ENCODE data around the gene CYTH4.

CYTH4 gene

DNA sequence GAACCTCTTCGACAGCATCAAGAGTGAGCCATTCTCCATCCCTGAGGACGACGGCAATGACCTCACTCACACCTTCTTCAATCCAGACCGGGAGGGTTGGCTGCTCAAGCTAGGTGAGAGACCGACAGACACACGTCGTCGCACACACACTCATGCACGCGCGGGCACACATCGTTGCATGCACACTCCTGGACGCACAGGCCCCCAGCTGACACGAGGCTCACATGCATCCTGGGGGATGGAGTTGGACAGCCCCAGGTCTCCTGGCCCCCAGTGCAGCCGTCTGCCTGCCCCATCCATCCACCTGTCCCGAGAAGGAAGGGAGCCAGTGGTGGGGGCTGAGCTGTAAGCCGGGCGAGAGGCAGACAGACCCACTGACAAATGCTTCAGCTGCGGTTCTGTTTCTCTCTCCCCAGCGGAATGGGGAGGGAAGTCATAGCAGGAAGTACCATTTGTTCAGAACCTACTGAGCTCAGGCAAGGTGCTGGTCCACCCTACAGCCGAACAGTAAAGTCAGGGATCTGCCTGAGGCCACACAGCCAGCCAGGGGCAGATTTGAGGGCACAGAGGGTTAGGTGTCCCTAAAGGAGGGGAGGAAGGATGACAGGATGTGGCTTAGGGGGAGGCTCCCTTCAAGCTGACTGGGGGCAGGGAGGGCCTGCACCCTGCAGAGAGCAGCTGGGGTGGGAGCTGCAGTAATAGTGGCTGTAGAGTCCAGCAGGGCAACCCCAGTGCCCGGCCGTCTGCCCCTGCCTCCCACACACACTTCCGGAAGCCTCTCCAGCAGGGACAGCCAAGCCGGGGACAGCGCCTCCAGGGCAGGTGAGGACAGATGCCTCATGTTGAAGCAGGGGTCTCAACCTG, 27.1 kb downstream of the CYTH4 start:
- DNase-seq (ENCODE audit: low spot score), result peak; percentile 44
- H3K27ac Mint-ChIP-seq, result peak overlapping the region; percentile 99
- H3K27me3 Mint-ChIP-seq (ENCODE audit: low read depth), result no peaks in the 10 kb centered on the region
- no peaks in the 10 kb centered on the region for H3K9me3 Mint-ChIP-seq
- H3K4me3 Mint-ChIP-seq, result peak overlapping the region; percentile 79
- peaks cover 77% of the 10 kb centered on the region for H3K4me1 Mint-ChIP-seq (ENCODE audit: low read depth)
- H3K36me3 Mint-ChIP-seq (ENCODE audit: low read depth), result peaks cover 72% of the 10 kb centered on the region

DNA sequence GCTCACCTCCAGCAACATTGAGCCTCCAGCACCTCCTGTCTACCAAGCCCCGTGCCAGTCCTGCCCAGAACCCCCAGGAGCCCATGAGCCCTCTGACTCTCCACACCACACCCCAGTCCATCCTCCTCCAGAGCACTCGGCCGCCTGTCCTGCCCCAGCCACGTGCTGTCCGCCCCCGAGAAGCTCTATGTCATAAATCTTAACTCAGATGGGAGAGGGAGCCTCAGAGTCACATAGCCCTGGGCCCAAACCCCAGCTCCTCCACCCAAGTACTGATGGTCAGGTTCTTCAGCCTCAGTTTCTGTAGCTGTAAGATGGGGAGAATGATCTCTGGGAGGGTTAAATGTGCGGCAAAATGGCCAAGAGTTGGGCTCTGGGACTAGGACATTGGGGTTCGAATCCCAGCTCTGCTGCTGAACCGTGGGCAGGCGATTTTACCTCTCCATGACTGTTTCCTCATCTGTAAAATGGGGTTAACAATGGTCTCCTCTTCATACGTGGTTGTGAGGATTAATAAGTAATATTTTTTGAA, 27.8 kb downstream of the CYTH4 start:
- H3K27ac Mint-ChIP-seq, result peak overlapping the region; percentile 99
- H3K9me3 Mint-ChIP-seq, result no peaks in the 10 kb centered on the region
- peaks cover 70% of the 10 kb centered on the region for H3K36me3 Mint-ChIP-seq (ENCODE audit: low read depth)
- DNase-seq (ENCODE audit: low spot score), result no peak
- H3K27me3 Mint-ChIP-seq (ENCODE audit: low read depth), result no peaks in the 10 kb centered on the region
- peaks cover 80% of the 10 kb centered on the region for H3K4me1 Mint-ChIP-seq (ENCODE audit: low read depth)
- peak overlapping the region; percentile 79 for H3K4me3 Mint-ChIP-seq

DNA sequence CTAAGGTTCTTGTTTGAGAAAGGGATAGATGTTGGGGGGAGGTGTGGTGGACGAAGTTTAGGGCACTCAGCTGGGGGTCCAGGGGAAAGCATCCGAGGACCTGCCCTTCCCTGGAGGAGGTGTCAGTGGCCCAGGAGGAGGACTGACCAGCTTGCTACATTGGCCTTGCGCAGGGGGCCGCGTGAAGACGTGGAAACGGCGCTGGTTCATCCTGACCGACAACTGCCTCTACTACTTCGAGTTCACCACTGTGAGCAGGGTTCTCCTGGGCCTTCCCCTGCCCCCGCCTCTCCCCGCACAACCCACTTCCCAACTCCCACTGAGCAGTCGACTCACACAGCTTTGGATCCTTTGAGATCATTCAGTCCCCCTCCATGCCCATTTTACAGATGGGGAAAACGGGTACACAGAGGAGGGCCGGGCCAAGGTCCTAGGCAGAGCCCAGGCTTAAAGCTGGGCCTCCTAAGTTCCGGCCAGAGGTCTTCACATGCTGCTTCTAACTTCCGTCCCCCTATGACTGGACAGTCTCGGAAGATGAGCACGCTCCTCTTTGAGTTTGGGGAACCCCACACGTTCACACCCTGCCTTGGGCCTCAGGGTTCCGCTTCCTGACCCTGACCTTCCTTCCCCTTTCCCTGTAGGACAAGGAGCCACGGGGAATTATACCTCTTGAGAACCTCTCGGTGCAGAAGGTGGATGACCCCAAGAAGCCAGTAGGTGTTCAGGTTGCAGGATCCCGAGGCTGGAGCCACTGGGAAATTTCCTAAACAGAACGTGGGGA, 28.7 kb downstream of the CYTH4 start:
- peak overlapping the region; percentile 30 for H3K4me3 Mint-ChIP-seq
- H3K4me1 Mint-ChIP-seq (ENCODE audit: low read depth), result peaks cover 73% of the 10 kb centered on the region
- H3K27ac Mint-ChIP-seq, result peak overlapping the region; percentile 99
- H3K27me3 Mint-ChIP-seq (ENCODE audit: low read depth), result no peaks in the 10 kb centered on the region
- no peak for DNase-seq (ENCODE audit: low spot score)
- peaks cover 63% of the 10 kb centered on the region for H3K36me3 Mint-ChIP-seq (ENCODE audit: low read depth)
- H3K9me3 Mint-ChIP-seq, result no peaks in the 10 kb centered on the region

DNA sequence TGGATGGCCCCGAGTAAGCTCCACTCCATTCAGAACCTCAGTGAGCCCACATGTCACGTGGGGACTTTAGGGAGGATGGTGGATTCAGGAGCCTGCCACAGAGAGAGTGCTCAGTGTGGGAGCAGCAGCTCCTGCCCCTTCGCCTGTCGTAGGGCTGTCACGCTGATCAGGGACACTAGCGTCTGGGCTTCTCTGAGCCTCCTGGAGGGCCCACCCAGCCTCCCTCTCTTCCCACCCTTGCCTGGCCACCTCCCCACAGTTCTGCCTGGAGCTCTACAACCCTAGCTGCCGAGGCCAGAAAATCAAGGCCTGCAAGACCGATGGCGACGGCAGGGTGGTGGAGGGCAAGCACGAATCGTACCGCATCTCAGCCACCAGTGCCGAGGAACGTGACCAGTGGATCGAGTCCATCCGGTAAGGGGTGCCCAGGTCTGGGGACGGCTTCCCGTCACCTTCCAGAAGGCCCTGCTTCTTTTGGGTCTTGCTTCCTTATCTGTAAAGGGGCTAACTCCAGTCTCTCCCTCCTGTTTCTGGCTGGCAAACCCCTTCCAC, 29.5 kb downstream of the CYTH4 start:
- no peak for DNase-seq (ENCODE audit: low spot score)
- peak overlapping the region; percentile 79 for H3K27ac Mint-ChIP-seq
- H3K4me3 Mint-ChIP-seq, result no peak overlapping the region
- H3K4me1 Mint-ChIP-seq (ENCODE audit: low read depth), result peaks cover 66% of the 10 kb centered on the region
- peaks cover 57% of the 10 kb centered on the region for H3K36me3 Mint-ChIP-seq (ENCODE audit: low read depth)
- no peaks in the 10 kb centered on the region for H3K27me3 Mint-ChIP-seq (ENCODE audit: low read depth)
- H3K9me3 Mint-ChIP-seq, result no peaks in the 10 kb centered on the region

DNA sequence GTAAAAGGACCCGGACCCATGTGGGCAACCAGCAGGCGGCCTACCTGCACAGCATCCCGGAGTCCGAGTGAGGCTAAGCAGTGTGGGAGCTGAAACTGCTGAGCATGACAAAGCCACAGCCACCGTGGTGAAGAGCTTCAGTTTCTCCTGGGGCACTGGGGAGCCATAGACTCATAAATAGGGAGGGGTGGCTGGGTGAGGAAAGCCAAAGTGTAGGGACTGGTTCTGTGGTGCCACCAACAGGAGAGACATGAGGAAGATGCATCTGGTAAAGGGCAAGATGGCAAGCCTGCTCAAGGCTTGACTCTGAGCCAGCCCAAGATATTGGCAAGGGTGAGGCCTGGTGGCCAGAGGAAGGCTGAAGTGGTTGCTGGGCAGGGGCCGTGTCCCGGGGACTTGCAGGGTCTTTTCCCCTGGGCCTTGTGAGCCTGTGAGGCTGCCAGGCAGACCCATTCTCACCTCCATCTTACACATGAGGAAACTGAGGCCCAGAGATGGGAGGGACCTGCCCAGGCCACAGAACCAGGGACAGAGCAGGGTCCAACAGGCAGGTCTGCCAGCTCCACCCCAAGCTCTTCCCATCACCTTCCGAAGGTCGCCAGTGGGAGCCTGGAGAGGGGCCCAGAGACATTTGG, 30.4 kb downstream of the CYTH4 start:
- Mint-ChIP-seq H3K4me1 (ENCODE audit: low read depth) (peaks cover 60% of the 10 kb centered on the region), H3K4me3 (no peak overlapping the region), H3K9me3 (no peaks in the 10 kb centered on the region), H3K27ac (peak overlapping the region; percentile 79), H3K36me3 (ENCODE audit: low read depth) (peaks cover 54% of the 10 kb centered on the region), H3K27me3 (ENCODE audit: low read depth) (no peaks in the 10 kb centered on the region)
- DNase-seq (ENCODE audit: low spot score), result no peak

DNA sequence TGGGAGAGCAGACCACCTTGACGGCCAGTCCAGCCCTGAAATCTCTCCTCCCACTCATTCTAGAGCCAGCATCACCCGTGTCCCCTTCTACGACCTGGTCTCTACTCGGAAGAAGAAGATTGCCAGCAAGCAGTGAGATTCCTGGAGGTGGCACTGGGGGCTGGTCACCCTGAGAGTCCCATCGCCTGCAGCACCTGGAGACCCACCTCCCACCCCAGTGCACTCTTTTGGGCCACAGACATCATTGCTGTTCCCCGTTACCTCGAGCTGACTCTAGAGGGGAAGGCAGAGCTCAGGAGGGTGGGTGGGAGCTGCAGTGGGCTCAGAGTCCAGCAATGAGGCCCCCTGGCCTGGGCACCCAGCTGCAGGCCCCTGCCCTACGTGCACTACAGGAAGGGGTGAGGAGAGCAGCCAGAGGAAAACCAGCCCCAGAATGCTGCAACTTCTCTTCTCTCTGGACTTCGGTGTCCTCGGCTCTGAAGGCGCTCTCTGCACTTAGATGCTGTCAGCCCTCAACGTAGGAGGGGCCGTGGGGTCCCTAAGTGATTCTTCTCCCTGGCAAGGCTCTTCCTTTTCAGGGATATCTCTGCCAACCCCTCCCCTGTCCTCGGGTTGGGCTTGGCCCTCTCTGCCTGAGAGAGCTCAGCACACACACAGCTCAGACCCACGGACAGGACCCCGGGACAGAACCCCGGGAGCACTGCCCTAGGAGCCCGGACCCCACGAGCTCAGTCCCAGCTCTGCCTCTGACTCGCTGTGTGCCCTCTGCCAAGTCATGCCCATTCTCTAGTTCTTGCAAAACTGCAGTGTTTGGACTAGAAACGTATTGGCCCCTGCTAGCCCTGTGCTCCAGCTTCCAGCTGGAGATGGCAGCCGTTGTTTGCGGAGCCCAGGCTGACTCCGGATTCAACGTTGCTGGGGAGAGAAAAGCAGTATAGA, 31.3 kb downstream of the CYTH4 start:
- H3K4me3 Mint-ChIP-seq, result peak overlapping the region; percentile 20
- no peak for DNase-seq (ENCODE audit: low spot score)
- H3K36me3 Mint-ChIP-seq (ENCODE audit: low read depth), result peaks cover 44% of the 10 kb centered on the region
- no peaks in the 10 kb centered on the region for H3K27me3 Mint-ChIP-seq (ENCODE audit: low read depth)
- peaks cover 50% of the 10 kb centered on the region for H3K4me1 Mint-ChIP-seq (ENCODE audit: low read depth)
- no peaks in the 10 kb centered on the region for H3K9me3 Mint-ChIP-seq
- peak overlapping the region; percentile 28 for H3K27ac Mint-ChIP-seq

DNA sequence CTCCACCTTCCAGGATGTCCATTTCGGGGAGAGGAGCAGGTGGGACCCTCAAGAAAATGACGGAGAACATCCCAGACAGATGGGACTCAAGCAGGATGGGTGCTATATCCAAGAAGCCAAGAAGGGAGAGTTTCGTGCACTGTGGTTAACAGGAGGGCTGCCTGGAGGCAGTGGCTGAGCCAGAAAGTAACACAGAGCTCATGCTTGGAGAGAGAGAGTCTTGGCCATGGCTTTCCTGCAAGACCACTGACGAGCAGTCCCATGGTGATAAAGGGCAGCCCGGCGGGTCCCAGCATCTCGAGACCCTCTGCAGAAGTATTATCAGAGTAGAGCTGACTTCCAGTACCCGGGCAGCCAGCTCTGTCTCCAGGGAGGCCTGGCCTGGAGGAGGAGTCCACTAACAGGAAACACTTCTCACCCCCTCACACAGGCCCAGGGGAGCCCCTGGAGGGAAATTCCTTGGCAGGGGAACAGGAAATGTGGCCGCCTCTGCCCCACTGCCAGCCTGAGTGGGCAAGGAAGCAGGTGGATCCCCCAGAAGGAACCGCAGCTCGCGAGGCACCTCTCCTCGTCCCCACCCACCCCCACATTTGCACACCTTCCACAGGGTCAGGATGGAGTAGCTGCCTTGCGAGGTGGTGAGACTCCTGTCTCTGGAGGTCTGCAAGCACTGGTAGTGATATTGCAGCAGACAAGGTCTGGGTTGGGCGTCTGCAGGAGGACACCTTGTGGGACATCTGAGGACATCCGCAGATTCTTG, 32.2 kb downstream of the CYTH4 start:
- Mint-ChIP-seq H3K4me1 (ENCODE audit: low read depth) (peaks cover 42% of the 10 kb centered on the region), H3K4me3 (peak overlapping the region; percentile 72), H3K9me3 (no peaks in the 10 kb centered on the region), H3K27ac (peak overlapping the region; percentile 74), H3K27me3 (ENCODE audit: low read depth) (no peaks in the 10 kb centered on the region), H3K36me3 (ENCODE audit: low read depth) (peaks cover 37% of the 10 kb centered on the region)
- DNase-seq (ENCODE audit: low spot score), result peak; percentile 74

DNA sequence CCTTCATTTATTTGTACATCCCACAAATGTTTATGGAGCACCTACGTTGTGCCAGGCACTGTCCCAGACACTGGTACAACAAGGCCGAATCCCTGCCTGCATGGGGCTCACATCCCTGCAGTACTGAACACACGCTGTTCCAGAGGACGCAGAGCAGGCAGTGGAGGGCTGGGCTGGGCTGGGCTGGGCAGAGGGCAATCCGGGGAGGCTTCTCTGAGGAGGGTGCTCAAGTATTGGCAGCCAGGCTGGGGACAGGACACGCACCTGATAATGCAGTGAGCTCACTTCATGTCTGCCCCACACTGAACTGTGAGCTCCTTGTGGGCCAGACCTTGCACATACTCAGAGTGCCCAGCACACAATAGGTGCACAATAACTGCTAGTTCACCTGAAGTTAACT, 34.1 kb downstream of the CYTH4 start:
- Mint-ChIP-seq H3K4me1 (ENCODE audit: low read depth) (peaks cover 25% of the 10 kb centered on the region), H3K36me3 (ENCODE audit: low read depth) (peaks cover 20% of the 10 kb centered on the region), H3K27me3 (ENCODE audit: low read depth) (peaks cover 6% of the 10 kb centered on the region), H3K27ac (no peak overlapping the region), H3K4me3 (no peak overlapping the region), H3K9me3 (no peaks in the 10 kb centered on the region)
- no peak for DNase-seq (ENCODE audit: low spot score)

DNA sequence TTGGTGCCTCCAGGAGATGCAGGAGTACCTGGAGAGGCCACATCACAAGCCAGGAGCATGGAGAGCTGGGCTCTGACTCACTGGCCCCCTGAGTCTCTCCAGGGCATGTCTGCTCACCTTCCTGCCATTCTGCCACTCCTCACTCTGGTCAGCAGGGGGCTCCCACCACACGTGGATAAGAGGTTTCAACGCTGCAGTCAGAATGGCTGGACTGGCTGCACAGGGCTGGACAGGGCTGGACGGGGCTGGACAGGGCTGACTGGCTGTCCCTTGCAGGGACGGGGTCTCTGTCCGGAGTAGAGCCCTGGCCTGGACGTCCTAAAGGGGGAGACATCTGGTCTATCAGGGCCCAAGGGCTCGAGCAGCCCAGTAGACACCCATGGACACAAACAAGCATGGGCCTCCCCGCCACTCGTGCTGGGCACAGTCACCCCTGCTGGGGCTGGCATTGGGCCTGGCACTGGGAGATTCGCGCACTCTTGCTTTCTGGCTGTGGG, 34.6 kb downstream of the CYTH4 start:
- Mint-ChIP-seq H3K27ac (no peak overlapping the region), H3K36me3 (ENCODE audit: low read depth) (peaks cover 20% of the 10 kb centered on the region), H3K4me1 (ENCODE audit: low read depth) (peaks cover 25% of the 10 kb centered on the region), H3K27me3 (ENCODE audit: low read depth) (peaks cover 8% of the 10 kb centered on the region), H3K9me3 (no peaks in the 10 kb centered on the region), H3K4me3 (no peak overlapping the region)
- DNase-seq (ENCODE audit: low spot score), result peak; percentile 63

DNA sequence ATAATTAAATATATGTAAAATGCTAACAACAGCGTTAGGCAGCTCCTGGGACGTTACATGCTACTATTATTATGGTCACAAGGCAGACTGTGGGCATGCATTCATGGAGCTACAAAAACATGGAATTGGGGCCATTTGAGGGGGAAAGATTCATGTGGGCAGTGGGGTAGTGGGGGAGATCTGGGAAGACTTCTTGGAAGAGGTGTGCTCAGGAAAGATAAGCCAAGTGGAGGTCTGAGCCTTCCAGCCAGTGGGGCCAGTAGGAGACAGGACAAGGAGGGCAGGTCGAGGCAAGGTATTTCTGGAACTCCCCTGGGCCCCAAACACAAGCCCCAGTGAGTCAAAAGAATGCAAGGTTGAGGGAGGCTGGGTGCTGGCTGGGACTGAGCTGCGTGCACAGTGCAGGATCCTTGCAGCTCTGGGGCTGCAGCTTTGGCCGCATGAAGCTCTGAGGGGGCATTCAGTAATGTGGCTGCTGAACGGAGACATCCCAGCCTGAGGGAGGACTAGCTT, 35.4 kb downstream of the CYTH4 start:
- H3K4me3 Mint-ChIP-seq, result no peak overlapping the region
- peaks cover 22% of the 10 kb centered on the region for H3K4me1 Mint-ChIP-seq (ENCODE audit: low read depth)
- H3K27ac Mint-ChIP-seq, result no peak overlapping the region
- peaks cover 17% of the 10 kb centered on the region for H3K27me3 Mint-ChIP-seq (ENCODE audit: low read depth)
- no peak for DNase-seq (ENCODE audit: low spot score)
- H3K9me3 Mint-ChIP-seq, result no peaks in the 10 kb centered on the region
- peaks cover 14% of the 10 kb centered on the region for H3K36me3 Mint-ChIP-seq (ENCODE audit: low read depth)

DNA sequence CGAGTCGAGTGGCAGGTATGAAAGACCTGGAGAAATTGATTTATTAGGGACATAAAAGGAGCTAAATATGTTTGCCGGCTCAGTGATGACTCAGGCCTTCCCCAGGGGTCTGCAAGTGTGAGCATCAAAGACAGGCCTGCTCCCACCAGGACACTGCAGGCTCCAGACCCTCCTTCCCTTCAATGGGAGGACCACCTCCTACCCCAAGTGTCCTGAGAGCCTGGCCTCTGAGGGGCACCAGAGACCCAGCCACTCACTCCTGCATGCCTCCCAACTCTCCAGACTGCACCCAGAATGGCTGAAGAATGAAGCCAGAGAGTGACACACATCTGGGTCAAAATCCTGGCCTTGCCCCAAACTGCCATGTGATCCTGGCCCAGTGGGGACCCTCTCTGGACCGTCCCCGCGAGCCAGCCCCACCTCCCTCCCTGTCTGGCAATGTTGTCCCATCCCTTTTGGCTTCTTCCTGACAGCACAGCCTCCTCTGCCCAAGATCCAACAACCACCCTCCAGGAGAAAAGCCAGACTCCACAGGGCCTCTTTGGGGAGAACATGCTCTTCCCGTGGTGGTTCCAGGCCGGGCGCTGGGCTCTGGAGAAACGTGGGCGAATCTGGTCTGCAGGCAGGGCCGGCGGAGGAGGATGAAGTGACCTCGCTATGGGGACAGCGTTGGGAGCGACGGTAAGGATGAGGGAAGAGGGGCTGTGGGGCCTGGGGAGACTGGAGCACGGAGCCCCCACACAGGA, 36.2 kb downstream of the CYTH4 start:
- H3K27ac Mint-ChIP-seq, result no peak overlapping the region
- H3K27me3 Mint-ChIP-seq (ENCODE audit: low read depth), result peaks cover 25% of the 10 kb centered on the region
- peaks cover 10% of the 10 kb centered on the region for H3K36me3 Mint-ChIP-seq (ENCODE audit: low read depth)
- H3K9me3 Mint-ChIP-seq, result no peaks in the 10 kb centered on the region
- peaks cover 18% of the 10 kb centered on the region for H3K4me1 Mint-ChIP-seq (ENCODE audit: low read depth)
- no peak for DNase-seq (ENCODE audit: low spot score)
- no peak overlapping the region for H3K4me3 Mint-ChIP-seq
